T1000 (cell line): ENCODE measurements around the gene LLGL1.

ENCODE experiments used
- DNase-seq: peaks from one replicate; lab custom pipeline; 2025; ENCODE audit warnings: mixed read lengths; lab: John Stamatoyannopoulos, UW

Gene LLGL1

GRCh38 chr17:18229771-18230170 lies 4.3 kb downstream of the LLGL1 start:
- DNase-seq: no peak

DNA sequence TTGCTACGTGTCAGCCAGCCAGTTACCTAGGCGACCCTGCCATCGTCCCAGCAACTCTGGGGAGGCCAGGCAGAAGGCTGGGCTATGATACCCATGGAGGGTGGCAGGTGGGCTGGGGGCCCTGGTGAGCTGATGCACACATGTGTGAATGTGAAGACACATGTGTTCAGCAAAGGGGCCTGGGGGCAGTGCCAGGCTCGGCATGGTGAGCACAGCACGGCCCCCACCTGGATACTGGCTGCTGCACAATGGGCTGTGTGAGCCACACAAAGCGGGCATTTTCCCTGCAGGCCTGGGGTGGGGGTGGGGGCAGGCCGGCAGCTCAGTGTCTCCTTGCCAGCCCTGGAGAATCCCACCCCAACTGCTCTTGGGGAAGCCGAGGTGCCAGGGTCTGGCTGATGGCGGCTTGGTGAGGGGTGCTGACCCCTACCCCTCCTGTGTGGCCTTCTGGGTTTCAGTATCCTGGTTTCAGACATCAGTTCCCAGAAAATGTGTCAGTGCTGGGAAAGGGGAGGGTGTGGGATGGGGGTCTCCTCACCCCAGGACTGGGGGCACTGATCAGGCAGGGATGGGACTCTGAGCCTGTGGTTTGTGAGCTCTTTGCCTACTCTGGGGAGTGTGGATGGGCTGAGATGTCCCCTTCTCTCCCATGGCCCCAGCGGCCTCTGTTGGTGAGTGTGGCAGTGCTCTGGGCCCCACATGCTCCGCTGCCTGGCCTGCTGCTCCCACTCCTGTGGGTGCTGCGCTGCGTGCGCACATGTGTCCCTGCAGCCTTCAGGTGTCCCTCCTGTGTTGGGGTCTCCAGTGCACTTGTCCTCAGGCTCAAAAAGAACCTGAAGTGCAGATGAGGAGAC lies 5.1 kb downstream of the LLGL1 start:
- DNase-seq: no peak

DNA sequence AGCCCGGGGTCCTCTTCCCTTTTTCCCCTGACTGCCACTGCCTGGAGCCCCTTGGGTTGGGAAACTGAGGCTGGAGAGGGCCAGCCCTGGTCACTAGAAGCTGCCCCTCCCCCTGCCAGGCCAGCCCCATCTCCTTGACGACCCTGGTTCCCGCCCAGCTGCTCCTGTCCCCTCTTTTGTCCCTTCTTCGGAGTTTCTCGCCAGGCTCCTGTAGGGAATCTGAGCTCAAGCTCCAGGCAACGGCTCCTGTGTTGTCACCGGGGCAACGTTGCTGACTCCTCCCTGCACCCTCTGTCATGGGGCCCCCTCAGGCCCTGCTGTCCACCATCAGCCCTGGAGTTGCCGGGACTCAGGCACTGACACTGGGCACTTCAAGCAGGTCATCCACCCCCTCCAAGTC lies 5.7 kb downstream of the LLGL1 start:
- DNase-seq: no peak

GRCh38 chr17:18233803-18234518 lies 8.5 kb downstream of the LLGL1 start:
- no peak for DNase-seq

- no peak for DNase-seq
These were observed 9.5 kb downstream of the LLGL1 start for GRCh38 chr17:18234853-18235380.

GRCh38 chr17:18235743-18236256 lies 10.4 kb downstream of the LLGL1 start:
- DNase-seq: peak; percentile 94

- DNase-seq: no peak
These were observed 11.1 kb downstream of the LLGL1 start for GRCh38 chr17:18236494-18236893.

GRCh38 chr17:18237461-18237860 lies 12.0 kb downstream of the LLGL1 start:
- DNase-seq: no peak

- DNase-seq: no peak
These were observed 12.9 kb downstream of the LLGL1 start for GRCh38 chr17:18238299-18238698.

- no peak for DNase-seq
These were observed 15.0 kb downstream of the LLGL1 start for GRCh38 chr17:18240449-18240848.

DNA sequence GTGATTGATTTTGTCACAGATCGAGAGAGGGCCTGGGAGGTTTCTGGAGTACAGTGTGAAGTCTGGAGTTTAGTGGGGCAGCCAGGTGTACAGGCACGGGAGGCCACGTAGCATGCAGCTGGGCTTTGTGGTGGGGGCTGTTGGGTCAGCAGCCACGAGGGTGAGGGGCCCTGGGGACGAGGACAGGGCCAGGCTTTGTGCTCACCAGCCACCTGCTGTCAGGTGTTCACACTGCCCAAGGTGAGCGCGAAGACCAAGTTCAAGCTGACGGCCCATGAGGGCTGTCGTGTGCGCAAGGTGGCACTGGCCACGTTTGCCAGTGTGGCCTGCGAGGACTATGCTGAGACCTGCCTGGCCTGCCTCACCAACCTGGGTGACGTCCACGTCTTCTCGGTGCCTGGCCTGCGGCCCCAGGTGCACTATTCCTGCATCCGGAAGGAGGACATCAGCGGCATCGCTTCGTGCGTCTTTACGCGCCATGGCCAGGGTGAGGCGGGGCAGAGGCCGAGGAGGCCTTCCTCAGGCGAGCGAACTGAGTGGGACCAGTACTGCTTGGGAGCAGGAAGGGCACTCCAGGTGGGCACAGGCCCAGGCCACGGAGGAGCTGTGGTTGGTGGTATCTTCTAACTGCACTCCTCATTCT lies 15.9 kb downstream of the LLGL1 start:
- no peak for DNase-seq

DNA sequence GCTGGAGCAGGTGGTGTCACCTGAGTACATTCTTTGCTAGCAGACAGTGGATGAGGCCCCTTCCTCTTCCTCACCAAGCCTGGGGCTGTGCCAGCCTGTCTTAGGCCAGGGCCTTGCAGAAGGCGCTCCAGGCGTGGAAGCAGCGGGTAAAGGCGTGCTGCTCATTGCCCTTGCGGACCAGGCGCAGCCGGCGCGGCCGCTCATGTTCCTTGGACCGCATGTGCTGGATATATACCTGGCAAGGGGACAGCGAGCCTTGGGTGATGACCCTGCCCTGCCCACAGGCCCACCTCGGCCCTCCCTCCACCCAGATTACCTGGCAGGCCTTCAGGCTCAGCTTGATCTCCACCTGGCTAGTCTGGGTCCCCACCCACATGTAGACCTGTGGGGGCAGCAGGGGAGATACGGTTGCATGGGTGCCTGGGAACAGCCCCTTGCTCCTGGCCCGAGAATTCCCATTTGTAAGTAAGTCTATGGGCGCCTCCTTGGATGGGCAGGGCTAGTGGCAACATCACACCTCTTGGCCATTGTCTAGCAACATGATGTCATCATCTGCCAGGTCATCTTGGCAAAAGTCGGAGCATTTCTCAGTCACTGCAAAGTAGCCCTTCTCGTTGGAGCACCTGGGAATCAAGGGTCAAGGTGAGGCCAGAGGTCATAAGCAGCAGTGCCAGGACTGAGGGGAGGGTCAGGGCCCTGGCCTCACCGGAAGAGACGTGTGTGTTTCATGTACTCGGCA lies 19.8 kb downstream of the LLGL1 start:
- no peak for DNase-seq

- DNase-seq: no peak
These were observed 20.8 kb downstream of the LLGL1 start for GRCh38 chr17:18246109-18246725.

- DNase-seq: peak; percentile 18
These were observed 21.6 kb downstream of the LLGL1 start for GRCh38 chr17:18246880-18247612.

GRCh38 chr17:18247613-18248001 lies 22.2 kb downstream of the LLGL1 start:
- DNase-seq: no peak

GRCh38 chr17:18248300-18248731 lies 22.9 kb downstream of the LLGL1 start:
- DNase-seq: no peak

DNA sequence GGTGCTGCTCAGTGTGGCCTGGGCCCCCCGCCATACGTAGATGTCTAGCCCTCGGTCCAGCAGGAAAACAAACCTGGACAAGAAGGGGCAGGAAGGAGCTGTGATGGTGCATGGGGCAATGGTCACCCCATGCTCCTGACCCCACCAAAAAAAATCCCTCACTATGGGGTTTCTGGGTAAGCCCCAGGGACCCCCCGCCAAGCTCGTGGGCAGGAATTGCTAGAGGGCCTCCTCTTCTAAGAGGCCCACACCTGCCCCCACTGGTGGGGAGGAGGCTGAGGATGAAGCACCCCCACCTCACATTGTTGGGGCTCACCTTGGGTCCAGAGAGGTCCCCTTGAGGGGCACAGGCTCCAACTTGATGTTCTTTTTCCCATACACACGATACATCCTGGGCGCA lies 23.4 kb downstream of the LLGL1 start:
- no peak for DNase-seq

DNA sequence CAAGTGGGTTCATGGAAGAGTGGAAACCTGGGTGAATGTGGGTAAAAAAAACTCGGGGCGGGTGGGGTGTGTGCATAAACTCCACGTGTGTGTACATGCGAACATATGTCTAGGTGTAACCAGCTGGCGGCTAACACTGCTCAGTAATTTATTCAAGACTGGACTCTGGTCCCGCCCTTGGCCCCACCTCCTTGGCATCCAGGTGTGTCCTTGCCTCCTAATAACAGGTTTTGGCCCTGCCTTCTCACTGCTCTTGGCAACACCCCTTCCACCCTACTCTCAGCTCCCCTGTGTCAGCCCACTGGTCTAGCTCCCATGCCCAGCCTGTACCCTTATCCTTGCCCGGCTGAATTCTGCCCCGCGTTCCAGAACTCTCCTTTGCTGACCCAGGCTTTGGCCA lies 24.8 kb downstream of the LLGL1 start:
- DNase-seq: no peak

GRCh38 chr17:18250708-18251107 lies 25.3 kb downstream of the LLGL1 start:
- DNase-seq: no peak

DNA sequence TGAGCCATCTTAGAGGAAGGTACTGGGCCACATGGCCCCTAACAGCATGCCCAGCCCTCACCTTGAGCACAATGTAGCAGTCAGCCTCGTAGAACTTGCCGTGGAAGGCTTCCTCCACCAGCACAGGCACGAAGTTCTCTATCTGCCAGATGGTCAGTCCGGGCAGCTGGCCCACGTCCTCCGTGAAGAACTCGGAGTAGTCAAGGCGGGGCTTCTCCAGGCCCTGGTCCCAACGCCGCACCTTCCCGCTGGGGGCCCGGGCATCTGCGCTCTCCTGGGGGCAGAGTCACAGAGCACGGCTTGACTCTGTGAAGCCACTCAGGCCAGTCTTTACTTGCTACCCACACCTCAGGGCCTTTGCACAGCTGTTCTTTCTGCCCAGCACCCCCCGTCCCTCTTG lies 25.8 kb downstream of the LLGL1 start:
- DNase-seq: no peak

DNA sequence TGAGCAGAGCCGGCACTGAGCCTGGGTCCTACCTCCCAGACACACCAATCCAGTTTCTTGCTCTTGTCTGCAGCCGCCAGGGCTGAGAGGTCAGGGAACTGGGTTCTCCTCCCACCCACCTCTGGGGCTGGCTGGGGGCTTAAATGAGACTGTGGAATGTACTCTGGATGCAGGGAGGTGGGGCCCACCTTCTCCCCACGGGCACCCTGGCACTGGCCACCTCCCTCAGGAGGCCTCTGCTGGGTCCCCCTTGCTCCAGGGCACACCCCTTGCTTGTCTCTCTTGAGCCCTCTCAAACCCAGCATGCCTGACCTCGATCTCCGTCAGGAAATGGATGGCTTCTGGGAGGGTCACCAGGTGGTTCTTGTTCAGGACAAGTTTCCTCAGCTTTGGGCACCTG lies 26.7 kb downstream of the LLGL1 start:
- DNase-seq: no peak
